Measurements from ENCODE around the gene CTIF. TPM values are rescaled to one million over a fixed set of nuclear protein-coding genes. Genes with fewer than 3 reads are reported as not detected.
A peak's percentile ranks its signal among the peaks of the same experiment; 100 is the strongest.

CTIF gene
- total and polyA plus RNA-seq, 4 donors = 12.2 to 45.7 (median 32.6) TPM

GRCh38 chr18:48875942-48876511, 337.2 kb downstream of the CTIF start:
- no peaks in the 10 kb centered on the region for H3K9me3 ChIP-seq (ENCODE audit: control insufficient read depth in 4 of 4, insufficient read depth in 3 of 4, low read length in 3 of 4)
- no peak overlapping the region for H3K4me3 ChIP-seq
- H3K27me3 ChIP-seq (ENCODE audit: control insufficient read depth in 3 of 3, insufficient read depth in 3 of 3, low read length in 2 of 3) = no peaks in the 10 kb centered on the region
- WGBS, 2 donors = 81% methylated on average over 15 of the region's 15 CpGs
- no peak overlapping the region for H3K27ac ChIP-seq (ENCODE audit: low read depth in 1 of 2, low read length in 1 of 2)
- peaks cover 0 to 15% (median 5%) of the 10 kb centered on the region in 5 donors for H3K4me1 ChIP-seq (ENCODE audit: control insufficient read depth in 5 of 5, insufficient read depth in 5 of 5, low read length in 5 of 5)
- H3K36me3 ChIP-seq (ENCODE audit: control insufficient read depth in 4 of 4, insufficient read depth in 4 of 4, low read length in 4 of 4) = no peaks in the 10 kb centered on the region
- TF ChIP-seq CTCF (IDR thresholded peaks at IDR 0.05; ENCODE audit: control extremely low read depth, extremely low read depth) = no peak
- ATAC-seq (ENCODE audit: insufficient read depth, low FRiP score) (no peak), DNase-seq (no peak)
- no peak overlapping the region for H3K9ac ChIP-seq (ENCODE audit: insufficient read depth in 1 of 2, low read length in 2 of 2)

GRCh38 chr18:48876590-48876989, 337.8 kb downstream of the CTIF start:
- no peak for TF ChIP-seq CTCF (IDR thresholded peaks at IDR 0.05; ENCODE audit: control extremely low read depth, extremely low read depth)
- WGBS, 2 donors = 94% methylated on average over 6 of the region's 6 CpGs
- no peak for DNase-seq

GRCh38 chr18:48877941-48878340, 339.1 kb downstream of the CTIF start:
- Histone ChIP-seq H3K4me3 (no peak overlapping the region), H3K4me1 (ENCODE audit: control insufficient read depth in 5 of 5, insufficient read depth in 5 of 5, low read length in 5 of 5) (peaks cover 0 to 15% (median 7%) of the 10 kb centered on the region in 5 donors), H3K9me3 (ENCODE audit: control insufficient read depth in 4 of 4, insufficient read depth in 3 of 4, low read length in 3 of 4) (no peaks in the 10 kb centered on the region), H3K36me3 (ENCODE audit: control insufficient read depth in 4 of 4, insufficient read depth in 4 of 4, low read length in 4 of 4) (no peaks in the 10 kb centered on the region), H3K9ac (ENCODE audit: insufficient read depth in 1 of 2, low read length in 2 of 2) (no peak overlapping the region), H3K27ac (ENCODE audit: low read depth in 1 of 2, low read length in 1 of 2) (no peak overlapping the region), H3K27me3 (ENCODE audit: control insufficient read depth in 3 of 3, insufficient read depth in 3 of 3, low read length in 2 of 3) (no peaks in the 10 kb centered on the region)
- no peak for TF ChIP-seq CTCF (IDR thresholded peaks at IDR 0.05; ENCODE audit: control extremely low read depth, extremely low read depth)
- WGBS, 2 donors = 89 to 93% methylated on average over 3 of the region's 3 CpGs
- no peak for ATAC-seq (ENCODE audit: insufficient read depth, low FRiP score)
- no peak for DNase-seq

More at GRCh38 chr18:48876590-48876989, 337.8 kb downstream of the CTIF start:
- H3K9ac ChIP-seq (ENCODE audit: insufficient read depth in 1 of 2, low read length in 2 of 2) = no peak overlapping the region
- H3K27ac ChIP-seq (ENCODE audit: low read depth in 1 of 2, low read length in 1 of 2) = no peak overlapping the region
- H3K36me3 ChIP-seq (ENCODE audit: control insufficient read depth in 4 of 4, insufficient read depth in 4 of 4, low read length in 4 of 4) = no peaks in the 10 kb centered on the region
- ATAC-seq (ENCODE audit: insufficient read depth, low FRiP score) = no peak
- no peaks in the 10 kb centered on the region for H3K27me3 ChIP-seq (ENCODE audit: control insufficient read depth in 3 of 3, insufficient read depth in 3 of 3, low read length in 2 of 3)
- no peak overlapping the region for H3K4me3 ChIP-seq
- H3K9me3 ChIP-seq (ENCODE audit: control insufficient read depth in 4 of 4, insufficient read depth in 3 of 4, low read length in 3 of 4) = no peaks in the 10 kb centered on the region
- H3K4me1 ChIP-seq (ENCODE audit: control insufficient read depth in 5 of 5, insufficient read depth in 5 of 5, low read length in 5 of 5) = peaks cover 0 to 15% (median 5%) of the 10 kb centered on the region in 5 donors

GRCh38 chr18:48878471-48878870, 339.6 kb downstream of the CTIF start:
- 52 to 72% methylated on average over 12 of the region's 12 CpGs for WGBS, 2 donors
- ATAC-seq (ENCODE audit: insufficient read depth, low FRiP score) (peak; percentile 42), DNase-seq (no peak)
- Histone ChIP-seq H3K27ac (ENCODE audit: low read depth in 1 of 2, low read length in 1 of 2) (no peak overlapping the region), H3K4me1 (ENCODE audit: control insufficient read depth in 5 of 5, insufficient read depth in 5 of 5, low read length in 5 of 5) (peaks cover 0 to 15% (median 7%) of the 10 kb centered on the region in 5 donors), H3K9ac (ENCODE audit: insufficient read depth in 1 of 2, low read length in 2 of 2) (no peak overlapping the region), H3K9me3 (ENCODE audit: control insufficient read depth in 4 of 4, insufficient read depth in 3 of 4, low read length in 3 of 4) (no peaks in the 10 kb centered on the region), H3K36me3 (ENCODE audit: control insufficient read depth in 4 of 4, insufficient read depth in 4 of 4, low read length in 4 of 4) (no peaks in the 10 kb centered on the region), H3K27me3 (ENCODE audit: control insufficient read depth in 3 of 3, insufficient read depth in 3 of 3, low read length in 2 of 3) (no peaks in the 10 kb centered on the region), H3K4me3 (no peak overlapping the region)
- no peak for TF ChIP-seq CTCF (IDR thresholded peaks at IDR 0.05; ENCODE audit: control extremely low read depth, extremely low read depth)
